HEK293 (cell line): ENCODE data around the gene CNN1.
A peak's percentile ranks its signal among the peaks of the same experiment; 100 is the strongest.

Experiments
- ATF2 ChIP-seq: fragments of 450-650 bp; formaldehyde crosslinking; IDR thresholded peaks from 2 replicates; pipeline ENCODE4 v1.5.1; 2016; ENCODE audit warnings: missing biosample characterization, missing genetic modification characterization, low read depth
- BCL11A ChIP-seq: fragments of 450-650 bp; formaldehyde crosslinking; IDR thresholded peaks from 2 replicates; pipeline ENCODE4 v1.5.1; 2016; ENCODE audit warnings: low read depth, missing biosample characterization, missing genetic modification characterization
- CTCF ChIP-seq: fragments of 450-650 bp; formaldehyde crosslinking; IDR thresholded peaks from 2 replicates; pipeline ENCODE4 v1.5.1; 2016; ENCODE audit warnings: missing biosample characterization, missing genetic modification characterization
- KLF1 ChIP-seq: fragments of 450-650 bp; formaldehyde crosslinking; IDR thresholded peaks from 2 replicates; pipeline ENCODE4 v1.5.1; 2016; ENCODE audit warnings: missing biosample characterization, missing genetic modification characterization
- MEIS1 ChIP-seq: sonication (generic); formaldehyde crosslinking; IDR thresholded peaks from 2 replicates; pipeline ENCODE4 v1.8.1; 2022; ENCODE audit warnings: missing genetic modification reagents, mild to moderate bottlenecking, borderline replicate concordance
- MYNN ChIP-seq: fragments of 450-650 bp; formaldehyde crosslinking; IDR thresholded peaks from 2 replicates; pipeline ENCODE4 v1.5.1; 2016; ENCODE audit warnings: missing biosample characterization, missing genetic modification characterization, borderline replicate concordance
- ZBTB1 ChIP-seq: fragments of 450-650 bp; formaldehyde crosslinking; IDR thresholded peaks from 2 replicates; pipeline ENCODE4 v1.5.1; 2016; ENCODE audit warnings: missing biosample characterization, missing genetic modification characterization
- ZEB2 ChIP-seq: fragments of 450-650 bp; formaldehyde crosslinking; IDR thresholded peaks from 2 replicates; pipeline ENCODE4 v1.5.1; 2016; ENCODE audit warnings: missing biosample characterization, missing genetic modification characterization
- ZNF10 ChIP-seq: fragments of 450-650 bp; formaldehyde crosslinking; IDR thresholded peaks from 2 replicates; pipeline ENCODE4 v1.5.1; 2017; ENCODE audit warnings: missing biosample characterization, missing genetic modification characterization
- ZNF174 ChIP-seq: fragments of 450-650 bp; formaldehyde crosslinking; IDR thresholded peaks from 2 replicates; pipeline ENCODE4 v1.5.0; 2017; ENCODE audit warnings: missing biosample characterization, mild to moderate bottlenecking, missing genetic modification characterization
- ZNF184 ChIP-seq: fragments of 450-650 bp; IDR thresholded peaks from 2 replicates; pipeline ENCODE4 v1.5.1; 2018; ENCODE audit warnings: missing biosample characterization, mild to moderate bottlenecking, missing genetic modification characterization
- ZNF202 ChIP-seq: fragments of 450-650 bp; formaldehyde crosslinking; IDR thresholded peaks from 2 replicates; pipeline ENCODE4 v1.5.1; 2016; ENCODE audit warnings: missing biosample characterization, missing genetic modification characterization, borderline replicate concordance
- ZNF239 ChIP-seq: fragments of 450-650 bp; formaldehyde crosslinking; IDR thresholded peaks from 2 replicates; pipeline ENCODE4 v1.5.1; 2016; ENCODE audit warnings: missing biosample characterization, missing genetic modification characterization
- ZNF548 ChIP-seq: fragments of 450-650 bp; formaldehyde crosslinking; IDR thresholded peaks from 2 replicates; pipeline ENCODE4 v1.5.1; 2016; ENCODE audit warnings: missing biosample characterization, missing genetic modification characterization
- ZNF555 ChIP-seq: fragments of 450-650 bp; formaldehyde crosslinking; conservative IDR thresholded peaks from 2 replicates; pipeline ENCODE4 v1.5.1; 2017; ENCODE audit warnings: missing biosample characterization, mild to moderate bottlenecking, missing genetic modification characterization, inconsistent platforms
- ZNF623 ChIP-seq: fragments of 450-650 bp; formaldehyde crosslinking; IDR thresholded peaks from 2 replicates; pipeline ENCODE4 v1.5.1; 2016; ENCODE audit warnings: missing biosample characterization, missing genetic modification characterization
- ZSCAN4 ChIP-seq: fragments of 450-650 bp; formaldehyde crosslinking; IDR thresholded peaks from 2 replicates; pipeline ENCODE4 v1.5.1; 2017; ENCODE audit warnings: missing biosample characterization, missing genetic modification characterization
- TF ChIP-seq, protein P1 (sequence below): fragments of 450-650 bp; formaldehyde crosslinking; IDR thresholded peaks from 2 replicates; pipeline ENCODE4 v1.5.1; 2017; ENCODE audit warnings: missing biosample characterization, missing genetic modification characterization
- TF ChIP-seq, protein P2 (sequence below): fragments of 450-650 bp; formaldehyde crosslinking; IDR thresholded peaks from 2 replicates; pipeline ENCODE4 v1.5.1; 2016; ENCODE audit warnings: missing biosample characterization, missing genetic modification characterization
- TF ChIP-seq, protein P3 (sequence below): fragments of 450-650 bp; formaldehyde crosslinking; IDR thresholded peaks from 2 replicates; pipeline ENCODE4 v1.5.1; 2016; ENCODE audit warnings: missing biosample characterization, missing genetic modification characterization, borderline replicate concordance
- TF ChIP-seq, protein P4 (sequence below): fragments of 450-650 bp; formaldehyde crosslinking; IDR thresholded peaks from 2 replicates; pipeline ENCODE4 v1.5.1; 2016; ENCODE audit warnings: missing biosample characterization, missing genetic modification characterization

CNN1 gene

DNA sequence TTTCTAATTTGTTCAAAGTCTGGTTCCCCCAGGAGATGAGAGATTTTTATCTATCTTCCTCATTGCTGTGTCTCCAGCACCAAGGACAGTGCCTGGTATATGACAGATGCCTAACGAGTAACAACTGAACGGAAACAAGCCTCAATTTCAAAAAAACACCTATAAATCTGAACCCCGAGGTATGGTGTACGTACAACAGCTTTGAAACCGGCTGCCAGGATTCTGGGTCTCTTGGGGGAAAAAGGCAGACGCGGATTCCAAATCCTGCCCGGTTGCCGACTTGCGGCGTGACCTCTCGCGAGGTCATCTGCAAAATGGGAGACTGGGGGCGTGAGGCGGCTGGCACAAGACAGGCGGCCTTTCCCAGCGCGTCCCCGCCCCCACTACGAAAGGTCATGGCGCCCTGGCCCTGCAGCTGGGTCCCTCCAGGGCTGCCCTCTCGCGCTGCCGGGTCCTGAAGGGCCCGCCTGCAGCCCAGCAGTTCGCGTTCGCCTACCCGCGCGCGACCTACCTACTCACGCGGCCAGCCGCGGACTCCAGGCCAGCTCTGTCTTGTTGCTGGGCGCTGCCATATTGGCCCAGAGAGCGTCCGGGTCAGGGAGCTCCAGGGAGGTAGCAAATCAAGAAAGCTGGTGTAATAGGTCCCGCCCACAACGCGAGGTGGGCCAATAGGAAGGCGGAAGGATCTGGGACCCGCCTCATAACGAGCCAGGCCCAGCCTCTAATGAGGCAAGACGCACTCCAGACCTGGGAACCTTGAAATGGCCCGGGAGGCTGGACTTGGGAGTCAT is 9.9 kb upstream of the CNN1 start, which contains the start of gene ECSIT (continued):
- no peak for TF ChIP-seq ZNF239 (tag by site-specific recombination)
- no peak for TF ChIP-seq ZSCAN4 (tag by site-specific recombination)
- TF ChIP-seq ZNF623 = no peak
- TF ChIP-seq ZBTB1 (tag by site-specific recombination) = no peak
- no peak for TF ChIP-seq CTCF (tag by site-specific recombination)
- no peak for TF ChIP-seq ZNF555 (tag by site-specific recombination)
- TF ChIP-seq MYNN (tag by site-specific recombination) = no peak
- no peak for TF ChIP-seq ATF2 (tag by site-specific recombination)
- peak; percentile 37; the same call in 1 of the 2 replicates for TF ChIP-seq KLF1 (tag by site-specific recombination)
- TF ChIP-seq, protein P1, sequence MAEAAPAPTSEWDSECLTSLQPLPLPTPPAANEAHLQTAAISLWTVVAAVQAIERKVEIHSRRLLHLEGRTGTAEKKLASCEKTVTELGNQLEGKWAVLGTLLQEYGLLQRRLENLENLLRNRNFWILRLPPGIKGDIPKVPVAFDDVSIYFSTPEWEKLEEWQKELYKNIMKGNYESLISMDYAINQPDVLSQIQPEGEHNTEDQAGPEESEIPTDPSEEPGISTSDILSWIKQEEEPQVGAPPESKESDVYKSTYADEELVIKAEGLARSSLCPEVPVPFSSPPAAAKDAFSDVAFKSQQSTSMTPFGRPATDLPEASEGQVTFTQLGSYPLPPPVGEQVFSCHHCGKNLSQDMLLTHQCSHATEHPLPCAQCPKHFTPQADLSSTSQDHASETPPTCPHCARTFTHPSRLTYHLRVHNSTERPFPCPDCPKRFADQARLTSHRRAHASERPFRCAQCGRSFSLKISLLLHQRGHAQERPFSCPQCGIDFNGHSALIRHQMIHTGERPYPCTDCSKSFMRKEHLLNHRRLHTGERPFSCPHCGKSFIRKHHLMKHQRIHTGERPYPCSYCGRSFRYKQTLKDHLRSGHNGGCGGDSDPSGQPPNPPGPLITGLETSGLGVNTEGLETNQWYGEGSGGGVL (tag by site-specific recombination) = peak; percentile 70
- TF ChIP-seq, protein P2, sequence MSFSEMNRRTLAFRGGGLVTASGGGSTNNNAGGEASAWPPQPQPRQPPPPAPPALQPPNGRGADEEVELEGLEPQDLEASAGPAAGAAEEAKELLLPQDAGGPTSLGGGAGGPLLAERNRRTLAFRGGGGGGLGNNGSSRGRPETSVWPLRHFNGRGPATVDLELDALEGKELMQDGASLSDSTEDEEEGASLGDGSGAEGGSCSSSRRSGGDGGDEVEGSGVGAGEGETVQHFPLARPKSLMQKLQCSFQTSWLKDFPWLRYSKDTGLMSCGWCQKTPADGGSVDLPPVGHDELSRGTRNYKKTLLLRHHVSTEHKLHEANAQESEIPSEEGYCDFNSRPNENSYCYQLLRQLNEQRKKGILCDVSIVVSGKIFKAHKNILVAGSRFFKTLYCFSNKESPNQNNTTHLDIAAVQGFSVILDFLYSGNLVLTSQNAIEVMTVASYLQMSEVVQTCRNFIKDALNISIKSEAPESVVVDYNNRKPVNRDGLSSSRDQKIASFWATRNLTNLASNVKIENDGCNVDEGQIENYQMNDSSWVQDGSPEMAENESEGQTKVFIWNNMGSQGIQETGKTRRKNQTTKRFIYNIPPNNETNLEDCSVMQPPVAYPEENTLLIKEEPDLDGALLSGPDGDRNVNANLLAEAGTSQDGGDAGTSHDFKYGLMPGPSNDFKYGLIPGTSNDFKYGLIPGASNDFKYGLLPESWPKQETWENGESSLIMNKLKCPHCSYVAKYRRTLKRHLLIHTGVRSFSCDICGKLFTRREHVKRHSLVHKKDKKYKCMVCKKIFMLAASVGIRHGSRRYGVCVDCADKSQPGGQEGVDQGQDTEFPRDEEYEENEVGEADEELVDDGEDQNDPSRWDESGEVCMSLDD (tag by site-specific recombination) = no peak
- no peak for TF ChIP-seq ZNF174 (tag by site-specific recombination)
- no peak for TF ChIP-seq ZNF548
- TF ChIP-seq MEIS1 = no peak
- no peak for TF ChIP-seq ZNF184 (tag by site-specific recombination)
- peak; percentile 78 for TF ChIP-seq ZEB2 (tag by site-specific recombination)
- TF ChIP-seq ZNF10 = no peak
- TF ChIP-seq, protein P3, sequence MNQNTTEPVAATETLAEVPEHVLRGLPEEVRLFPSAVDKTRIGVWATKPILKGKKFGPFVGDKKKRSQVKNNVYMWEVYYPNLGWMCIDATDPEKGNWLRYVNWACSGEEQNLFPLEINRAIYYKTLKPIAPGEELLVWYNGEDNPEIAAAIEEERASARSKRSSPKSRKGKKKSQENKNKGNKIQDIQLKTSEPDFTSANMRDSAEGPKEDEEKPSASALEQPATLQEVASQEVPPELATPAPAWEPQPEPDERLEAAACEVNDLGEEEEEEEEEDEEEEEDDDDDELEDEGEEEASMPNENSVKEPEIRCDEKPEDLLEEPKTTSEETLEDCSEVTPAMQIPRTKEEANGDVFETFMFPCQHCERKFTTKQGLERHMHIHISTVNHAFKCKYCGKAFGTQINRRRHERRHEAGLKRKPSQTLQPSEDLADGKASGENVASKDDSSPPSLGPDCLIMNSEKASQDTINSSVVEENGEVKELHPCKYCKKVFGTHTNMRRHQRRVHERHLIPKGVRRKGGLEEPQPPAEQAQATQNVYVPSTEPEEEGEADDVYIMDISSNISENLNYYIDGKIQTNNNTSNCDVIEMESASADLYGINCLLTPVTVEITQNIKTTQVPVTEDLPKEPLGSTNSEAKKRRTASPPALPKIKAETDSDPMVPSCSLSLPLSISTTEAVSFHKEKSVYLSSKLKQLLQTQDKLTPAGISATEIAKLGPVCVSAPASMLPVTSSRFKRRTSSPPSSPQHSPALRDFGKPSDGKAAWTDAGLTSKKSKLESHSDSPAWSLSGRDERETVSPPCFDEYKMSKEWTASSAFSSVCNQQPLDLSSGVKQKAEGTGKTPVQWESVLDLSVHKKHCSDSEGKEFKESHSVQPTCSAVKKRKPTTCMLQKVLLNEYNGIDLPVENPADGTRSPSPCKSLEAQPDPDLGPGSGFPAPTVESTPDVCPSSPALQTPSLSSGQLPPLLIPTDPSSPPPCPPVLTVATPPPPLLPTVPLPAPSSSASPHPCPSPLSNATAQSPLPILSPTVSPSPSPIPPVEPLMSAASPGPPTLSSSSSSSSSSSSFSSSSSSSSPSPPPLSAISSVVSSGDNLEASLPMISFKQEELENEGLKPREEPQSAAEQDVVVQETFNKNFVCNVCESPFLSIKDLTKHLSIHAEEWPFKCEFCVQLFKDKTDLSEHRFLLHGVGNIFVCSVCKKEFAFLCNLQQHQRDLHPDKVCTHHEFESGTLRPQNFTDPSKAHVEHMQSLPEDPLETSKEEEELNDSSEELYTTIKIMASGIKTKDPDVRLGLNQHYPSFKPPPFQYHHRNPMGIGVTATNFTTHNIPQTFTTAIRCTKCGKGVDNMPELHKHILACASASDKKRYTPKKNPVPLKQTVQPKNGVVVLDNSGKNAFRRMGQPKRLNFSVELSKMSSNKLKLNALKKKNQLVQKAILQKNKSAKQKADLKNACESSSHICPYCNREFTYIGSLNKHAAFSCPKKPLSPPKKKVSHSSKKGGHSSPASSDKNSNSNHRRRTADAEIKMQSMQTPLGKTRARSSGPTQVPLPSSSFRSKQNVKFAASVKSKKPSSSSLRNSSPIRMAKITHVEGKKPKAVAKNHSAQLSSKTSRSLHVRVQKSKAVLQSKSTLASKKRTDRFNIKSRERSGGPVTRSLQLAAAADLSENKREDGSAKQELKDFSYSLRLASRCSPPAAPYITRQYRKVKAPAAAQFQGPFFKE (tag by site-specific recombination) = no peak
- TF ChIP-seq BCL11A (tag by site-specific recombination) = 0 out of 2 replicates have a peak, but pooled peaks have one; percentile 37
- TF ChIP-seq, protein P4, sequence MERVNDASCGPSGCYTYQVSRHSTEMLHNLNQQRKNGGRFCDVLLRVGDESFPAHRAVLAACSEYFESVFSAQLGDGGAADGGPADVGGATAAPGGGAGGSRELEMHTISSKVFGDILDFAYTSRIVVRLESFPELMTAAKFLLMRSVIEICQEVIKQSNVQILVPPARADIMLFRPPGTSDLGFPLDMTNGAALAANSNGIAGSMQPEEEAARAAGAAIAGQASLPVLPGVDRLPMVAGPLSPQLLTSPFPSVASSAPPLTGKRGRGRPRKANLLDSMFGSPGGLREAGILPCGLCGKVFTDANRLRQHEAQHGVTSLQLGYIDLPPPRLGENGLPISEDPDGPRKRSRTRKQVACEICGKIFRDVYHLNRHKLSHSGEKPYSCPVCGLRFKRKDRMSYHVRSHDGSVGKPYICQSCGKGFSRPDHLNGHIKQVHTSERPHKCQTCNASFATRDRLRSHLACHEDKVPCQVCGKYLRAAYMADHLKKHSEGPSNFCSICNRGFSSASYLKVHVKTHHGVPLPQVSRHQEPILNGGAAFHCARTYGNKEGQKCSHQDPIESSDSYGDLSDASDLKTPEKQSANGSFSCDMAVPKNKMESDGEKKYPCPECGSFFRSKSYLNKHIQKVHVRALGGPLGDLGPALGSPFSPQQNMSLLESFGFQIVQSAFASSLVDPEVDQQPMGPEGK (tag by site-specific recombination) = no peak; the same call in none of the 2 replicates
- no peak for TF ChIP-seq ZNF202 (tag by site-specific recombination)
